Activated CD8-positive, alpha-beta memory T cell treated with anti-CD3 and anti-CD28 coated beads for 1 hour (primary cell): ENCODE data around the gene NDUFAF8.

Experiments
- DNase-seq, 2 donors: peaks; one replicate each; pipeline ENCODE4 v3.0.0-alpha.2; 2020; ENCODE audit warnings: low read depth in 1 of 2; ENCODE audit errors: extremely low read depth in 1 of 2

NDUFAF8 gene

GRCh38 chr17:81288715-81289114, 49.6 kb downstream of the NDUFAF8 start:
- no peak for DNase-seq

GRCh38 chr17:81289627-81290026, 50.5 kb downstream of the NDUFAF8 start:
- DNase-seq, result no peak

GRCh38 chr17:81290230-81290629, 51.1 kb downstream of the NDUFAF8 start:
- DNase-seq, result no peak
